ENCODE results near the gene ZNF668. TPM values are rescaled to one million over a fixed set of nuclear protein-coding genes. Genes with fewer than 3 reads are reported as not detected.

Gene ZNF668
- total and polyA plus RNA-seq, 4 donors = 0.92 to 4.8 (median 3.9) TPM

DNA sequence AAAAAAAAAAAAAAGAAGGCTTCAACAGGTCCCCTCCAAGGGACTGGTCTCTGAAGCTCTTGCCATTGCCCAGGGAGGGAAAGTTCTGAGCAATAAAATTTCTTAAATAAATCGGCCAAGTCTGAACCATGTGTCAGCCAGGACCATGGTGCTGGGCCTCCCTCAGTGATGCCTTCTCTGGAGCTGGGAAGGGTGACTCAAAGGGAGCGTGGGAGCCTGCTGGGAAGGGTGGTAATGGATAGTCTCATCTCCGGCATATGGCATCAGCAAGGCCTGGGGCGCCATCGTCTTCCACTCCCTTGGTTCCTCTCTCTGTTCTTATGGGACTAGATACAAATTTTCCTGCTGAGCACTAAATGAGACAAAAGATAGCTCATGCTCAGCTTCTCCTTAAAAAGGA is 18.3 kb upstream of the ZNF668 start:
- peaks cover 8 to 21% (median 14%) of the 10 kb centered on the region in 4 donors for H3K36me3 ChIP-seq (ENCODE audit: control insufficient read depth in 4 of 4, insufficient read depth in 3 of 4, low read depth in 1 of 4, low read length in 3 of 4)
- DNase-seq (ENCODE audit: low spot score) = no peak
- no peak overlapping the region for H3K27ac ChIP-seq (ENCODE audit: low read depth in 1 of 2, low read length in 2 of 2)
- no peak for TF ChIP-seq FOXA2 (IDR thresholded peaks at IDR 0.05)
- no peak for TF ChIP-seq JUND (IDR thresholded peaks at IDR 0.05)
- no peak for TF ChIP-seq EGR1 (IDR thresholded peaks at IDR 0.05; ENCODE audit: low read depth in 2 of 2)
- TF ChIP-seq FOXA1 (IDR thresholded peaks at IDR 0.05) = no peak
- TF ChIP-seq, protein P1, sequence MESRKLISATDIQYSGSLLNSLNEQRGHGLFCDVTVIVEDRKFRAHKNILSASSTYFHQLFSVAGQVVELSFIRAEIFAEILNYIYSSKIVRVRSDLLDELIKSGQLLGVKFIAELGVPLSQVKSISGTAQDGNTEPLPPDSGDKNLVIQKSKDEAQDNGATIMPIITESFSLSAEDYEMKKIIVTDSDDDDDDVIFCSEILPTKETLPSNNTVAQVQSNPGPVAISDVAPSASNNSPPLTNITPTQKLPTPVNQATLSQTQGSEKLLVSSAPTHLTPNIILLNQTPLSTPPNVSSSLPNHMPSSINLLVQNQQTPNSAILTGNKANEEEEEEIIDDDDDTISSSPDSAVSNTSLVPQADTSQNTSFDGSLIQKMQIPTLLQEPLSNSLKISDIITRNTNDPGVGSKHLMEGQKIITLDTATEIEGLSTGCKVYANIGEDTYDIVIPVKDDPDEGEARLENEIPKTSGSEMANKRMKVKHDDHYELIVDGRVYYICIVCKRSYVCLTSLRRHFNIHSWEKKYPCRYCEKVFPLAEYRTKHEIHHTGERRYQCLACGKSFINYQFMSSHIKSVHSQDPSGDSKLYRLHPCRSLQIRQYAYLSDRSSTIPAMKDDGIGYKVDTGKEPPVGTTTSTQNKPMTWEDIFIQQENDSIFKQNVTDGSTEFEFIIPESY (IDR thresholded peaks at IDR 0.05) = no peak
- TF ChIP-seq YY1 (IDR thresholded peaks at IDR 0.05) = no peak
- no peak for TF ChIP-seq HNF4A (conservative IDR thresholded peaks at IDR 0.05)
- H3K4me1 ChIP-seq (ENCODE audit: control insufficient read depth in 4 of 4, insufficient read depth in 4 of 4, low read length in 3 of 4) = peaks cover 0 to 19% (median 11%) of the 10 kb centered on the region in 4 donors
- 95% methylated on average over 5 of the region's 5 CpGs for WGBS
- no peaks in the 10 kb centered on the region for H3K9me3 ChIP-seq (ENCODE audit: control insufficient read depth in 4 of 4, low read length in 3 of 4)
- no peak overlapping the region for H3K4me3 ChIP-seq (ENCODE audit: low read depth in 1 of 3, low read length in 3 of 3)
- no peaks in the 10 kb centered on the region for H3K27me3 ChIP-seq (ENCODE audit: control insufficient read depth in 4 of 4, insufficient read depth in 4 of 4, low read length in 3 of 4)
- H3K9ac ChIP-seq (ENCODE audit: low read depth in 1 of 2, low read length in 2 of 2) = no peak overlapping the region

DNA sequence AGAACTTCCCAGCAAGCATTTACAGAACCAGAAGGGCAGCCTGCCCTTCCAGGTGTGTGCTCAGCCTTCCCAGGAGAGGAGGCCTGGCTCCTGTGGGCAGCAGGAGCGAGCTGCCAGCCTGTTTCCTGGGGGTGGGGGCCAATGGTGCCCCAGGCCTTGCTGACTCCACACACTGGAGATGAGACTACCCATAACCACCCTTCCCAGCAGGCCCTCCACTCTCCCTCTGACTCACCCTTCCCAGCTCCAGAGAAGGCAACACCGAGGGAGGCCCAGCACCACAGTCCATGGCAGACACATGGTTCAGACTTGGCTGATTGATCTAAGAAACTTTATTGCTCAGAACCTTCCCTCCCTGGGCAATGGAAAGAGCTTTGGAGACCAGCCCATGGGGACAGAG is 16.5 kb upstream of the ZNF668 start:
- TF ChIP-seq, protein P2, sequence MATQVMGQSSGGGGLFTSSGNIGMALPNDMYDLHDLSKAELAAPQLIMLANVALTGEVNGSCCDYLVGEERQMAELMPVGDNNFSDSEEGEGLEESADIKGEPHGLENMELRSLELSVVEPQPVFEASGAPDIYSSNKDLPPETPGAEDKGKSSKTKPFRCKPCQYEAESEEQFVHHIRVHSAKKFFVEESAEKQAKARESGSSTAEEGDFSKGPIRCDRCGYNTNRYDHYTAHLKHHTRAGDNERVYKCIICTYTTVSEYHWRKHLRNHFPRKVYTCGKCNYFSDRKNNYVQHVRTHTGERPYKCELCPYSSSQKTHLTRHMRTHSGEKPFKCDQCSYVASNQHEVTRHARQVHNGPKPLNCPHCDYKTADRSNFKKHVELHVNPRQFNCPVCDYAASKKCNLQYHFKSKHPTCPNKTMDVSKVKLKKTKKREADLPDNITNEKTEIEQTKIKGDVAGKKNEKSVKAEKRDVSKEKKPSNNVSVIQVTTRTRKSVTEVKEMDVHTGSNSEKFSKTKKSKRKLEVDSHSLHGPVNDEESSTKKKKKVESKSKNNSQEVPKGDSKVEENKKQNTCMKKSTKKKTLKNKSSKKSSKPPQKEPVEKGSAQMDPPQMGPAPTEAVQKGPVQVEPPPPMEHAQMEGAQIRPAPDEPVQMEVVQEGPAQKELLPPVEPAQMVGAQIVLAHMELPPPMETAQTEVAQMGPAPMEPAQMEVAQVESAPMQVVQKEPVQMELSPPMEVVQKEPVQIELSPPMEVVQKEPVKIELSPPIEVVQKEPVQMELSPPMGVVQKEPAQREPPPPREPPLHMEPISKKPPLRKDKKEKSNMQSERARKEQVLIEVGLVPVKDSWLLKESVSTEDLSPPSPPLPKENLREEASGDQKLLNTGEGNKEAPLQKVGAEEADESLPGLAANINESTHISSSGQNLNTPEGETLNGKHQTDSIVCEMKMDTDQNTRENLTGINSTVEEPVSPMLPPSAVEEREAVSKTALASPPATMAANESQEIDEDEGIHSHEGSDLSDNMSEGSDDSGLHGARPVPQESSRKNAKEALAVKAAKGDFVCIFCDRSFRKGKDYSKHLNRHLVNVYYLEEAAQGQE (IDR thresholded peaks at IDR 0.05) = no peak
- TF ChIP-seq FOXA2 (IDR thresholded peaks at IDR 0.05) (no peak), HNF4G (IDR thresholded peaks at IDR 0.05) (no peak), TAF1 (conservative IDR thresholded peaks at IDR 0.05) (no peak), EGR1 (IDR thresholded peaks at IDR 0.05; ENCODE audit: low read depth in 2 of 2) (no peak), YY1 (IDR thresholded peaks at IDR 0.05) (no peak), RXRA (IDR thresholded peaks at IDR 0.05) (no peak), FOXA1 (IDR thresholded peaks at IDR 0.05) (no peak), SP1 (IDR thresholded peaks at IDR 0.05) (no peak), HNF4A (conservative IDR thresholded peaks at IDR 0.05) (no peak), NR2F2 (IDR thresholded peaks at IDR 0.05) (no peak), JUND (IDR thresholded peaks at IDR 0.05) (no peak), GABPA (IDR thresholded peaks at IDR 0.05 in 1 of 2, conservative IDR thresholded peaks at IDR 0.05 in 1 of 2) (no peak), RAD21 (IDR thresholded peaks at IDR 0.05) (no peak)
- TF ChIP-seq, protein P3, sequence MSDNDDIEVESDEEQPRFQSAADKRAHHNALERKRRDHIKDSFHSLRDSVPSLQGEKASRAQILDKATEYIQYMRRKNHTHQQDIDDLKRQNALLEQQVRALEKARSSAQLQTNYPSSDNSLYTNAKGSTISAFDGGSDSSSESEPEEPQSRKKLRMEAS (IDR thresholded peaks at IDR 0.05) = no peak
- TF ChIP-seq, protein P4, sequence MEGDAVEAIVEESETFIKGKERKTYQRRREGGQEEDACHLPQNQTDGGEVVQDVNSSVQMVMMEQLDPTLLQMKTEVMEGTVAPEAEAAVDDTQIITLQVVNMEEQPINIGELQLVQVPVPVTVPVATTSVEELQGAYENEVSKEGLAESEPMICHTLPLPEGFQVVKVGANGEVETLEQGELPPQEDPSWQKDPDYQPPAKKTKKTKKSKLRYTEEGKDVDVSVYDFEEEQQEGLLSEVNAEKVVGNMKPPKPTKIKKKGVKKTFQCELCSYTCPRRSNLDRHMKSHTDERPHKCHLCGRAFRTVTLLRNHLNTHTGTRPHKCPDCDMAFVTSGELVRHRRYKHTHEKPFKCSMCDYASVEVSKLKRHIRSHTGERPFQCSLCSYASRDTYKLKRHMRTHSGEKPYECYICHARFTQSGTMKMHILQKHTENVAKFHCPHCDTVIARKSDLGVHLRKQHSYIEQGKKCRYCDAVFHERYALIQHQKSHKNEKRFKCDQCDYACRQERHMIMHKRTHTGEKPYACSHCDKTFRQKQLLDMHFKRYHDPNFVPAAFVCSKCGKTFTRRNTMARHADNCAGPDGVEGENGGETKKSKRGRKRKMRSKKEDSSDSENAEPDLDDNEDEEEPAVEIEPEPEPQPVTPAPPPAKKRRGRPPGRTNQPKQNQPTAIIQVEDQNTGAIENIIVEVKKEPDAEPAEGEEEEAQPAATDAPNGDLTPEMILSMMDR (IDR thresholded peaks at IDR 0.05; ENCODE audit: low read depth, low read length, missing input control) = no peak
- TF ChIP-seq, protein P5, sequence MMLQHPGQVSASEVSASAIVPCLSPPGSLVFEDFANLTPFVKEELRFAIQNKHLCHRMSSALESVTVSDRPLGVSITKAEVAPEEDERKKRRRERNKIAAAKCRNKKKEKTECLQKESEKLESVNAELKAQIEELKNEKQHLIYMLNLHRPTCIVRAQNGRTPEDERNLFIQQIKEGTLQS (IDR thresholded peaks at IDR 0.05) = no peak
- TF ChIP-seq, protein P1 (IDR thresholded peaks at IDR 0.05) = no peak
- 96% methylated on average over 2 of the region's 2 CpGs for WGBS

More for the DNA sequence above, 16.5 kb upstream of the ZNF668 start:
- DNase-seq (ENCODE audit: low spot score) = no peak
- Histone ChIP-seq H3K27ac (ENCODE audit: low read depth in 1 of 2, low read length in 2 of 2) (no peak overlapping the region), H3K4me1 (ENCODE audit: control insufficient read depth in 4 of 4, insufficient read depth in 4 of 4, low read length in 3 of 4) (peaks cover 0 to 16% (median 9%) of the 10 kb centered on the region in 4 donors), H3K9me3 (ENCODE audit: control insufficient read depth in 4 of 4, low read length in 3 of 4) (no peaks in the 10 kb centered on the region), H3K9ac (ENCODE audit: low read depth in 1 of 2, low read length in 2 of 2) (no peak overlapping the region), H3K36me3 (ENCODE audit: control insufficient read depth in 4 of 4, insufficient read depth in 3 of 4, low read depth in 1 of 4, low read length in 3 of 4) (peaks cover 11 to 30% (median 20%) of the 10 kb centered on the region in 4 donors), H3K4me3 (ENCODE audit: low read depth in 1 of 3, low read length in 3 of 3) (no peak overlapping the region), H3K27me3 (ENCODE audit: control insufficient read depth in 4 of 4, insufficient read depth in 4 of 4, low read length in 3 of 4) (no peaks in the 10 kb centered on the region)

All from liver (tissue), 9 donors.